Thoracic aorta (tissue), 2 donors: ENCODE results near the gene PRPF6. TPM values are rescaled to one million over a fixed set of nuclear protein-coding genes. Genes with fewer than 3 reads are reported as not detected.

Experiments used
- ATAC-seq: fragments of 150-250 bp; one replicate; pipeline ENCODE4 v1.8.0; 2017; ENCODE audit warnings: low read depth; ENCODE audit not compliant: insufficient number of reproducible peaks, low FRiP score
- DNase-seq: peaks from one replicate; pipeline ENCODE4 v3.0.0-alpha.2; 2020; ENCODE audit warnings: low spot score
- H3K27ac ChIP-seq, 2 donors: fragments of 200-600 bp; sonication (generic); 1 replicate in 1 of 2; 2 replicates in 1 of 2; pipeline ENCODE4 v1.5.1; 2016; ENCODE audit warnings: mild to moderate bottlenecking in 2 of 2, moderate library complexity in 2 of 2
- H3K27me3 ChIP-seq: fragments of 200-600 bp; sonication (generic); replicated peaks from 2 replicates; pipeline ENCODE4 v1.6.0; 2016; ENCODE audit warnings: mild to moderate bottlenecking; ENCODE audit not compliant: insufficient read depth
- H3K36me3 ChIP-seq: fragments of 200-600 bp; sonication (generic); one replicate; pipeline ENCODE4 v1.5.1; 2016
- H3K4me1 ChIP-seq, 2 donors: fragments of 200-600 bp; sonication (generic); 1 replicate in 1 of 2; 2 replicates in 1 of 2; pipeline versions ENCODE4 v1.5.1 to v1.6.0; 2016; ENCODE audit warnings: low read depth in 2 of 2, mild to moderate bottlenecking in 1 of 2; ENCODE audit not compliant: control insufficient read depth in 1 of 2
- H3K4me3 ChIP-seq: fragments of 200-600 bp; sonication (generic); 2 replicates; pipeline ENCODE4 v1.5.1; 2016; ENCODE audit warnings: mild to moderate bottlenecking
- H3K9me3 ChIP-seq: fragments of 200-600 bp; sonication (generic); 2 replicates; pipeline ENCODE4 v1.5.1; 2016
- total RNA-seq, 2 donors: library from RNA; depleted of rRNA; stranded (reverse); fragments of >200 nt; gene quantifications; one replicate each; pipeline versions ENCODE4 v1.1.0 to v1.2.3, GENCODE V29; 2016
- TF ChIP-seq, protein P1 (sequence below): fragments of 200-600 bp; sonication (generic); IDR thresholded peaks from one replicate; pipeline ENCODE4 v1.5.1; 2019; ENCODE audit warnings: antibody characterized with exemption

The PRPF6 gene
- total RNA-seq, 2 donors from 2014 or later = 51.9 to 52.9 TPM

DNA sequence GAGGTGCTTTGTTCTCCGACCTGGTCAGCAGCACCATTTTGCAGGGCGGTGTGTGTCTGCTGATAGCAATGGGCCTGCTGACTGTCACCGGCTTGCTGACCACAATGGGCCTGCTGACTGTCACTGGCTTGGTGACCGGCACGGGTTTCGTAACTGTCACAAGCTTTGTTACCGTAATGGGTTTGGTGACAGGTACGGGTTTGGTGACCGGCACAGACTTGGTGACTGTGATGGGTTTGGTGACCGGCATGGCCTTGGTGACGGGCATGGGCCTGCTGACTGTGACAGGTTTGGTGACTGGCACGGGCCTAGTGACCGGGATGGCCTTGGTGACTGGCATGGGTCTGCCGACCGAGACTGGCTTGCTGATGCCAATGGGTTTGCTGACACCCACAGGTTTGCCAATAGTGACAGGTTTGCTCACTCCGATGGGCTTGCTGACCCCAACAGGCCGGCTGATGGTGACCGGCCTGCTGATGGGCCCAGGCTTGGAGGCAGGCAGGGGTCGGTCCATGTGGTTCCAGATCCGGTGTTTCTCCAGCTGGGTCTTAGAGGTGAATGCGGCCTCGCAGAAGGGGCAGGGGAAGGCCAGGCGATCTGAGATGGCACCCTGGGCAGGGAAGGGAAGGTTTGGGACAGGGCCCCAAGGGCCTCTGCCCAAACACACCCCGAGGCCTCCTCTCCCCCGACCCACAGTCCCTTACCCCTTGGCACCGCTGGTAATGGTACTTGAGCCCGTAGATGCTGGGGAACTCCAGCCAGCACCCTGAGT, 14.6 kb upstream of the PRPF6 start:
- DNase-seq = no peak
- TF ChIP-seq, protein P1, sequence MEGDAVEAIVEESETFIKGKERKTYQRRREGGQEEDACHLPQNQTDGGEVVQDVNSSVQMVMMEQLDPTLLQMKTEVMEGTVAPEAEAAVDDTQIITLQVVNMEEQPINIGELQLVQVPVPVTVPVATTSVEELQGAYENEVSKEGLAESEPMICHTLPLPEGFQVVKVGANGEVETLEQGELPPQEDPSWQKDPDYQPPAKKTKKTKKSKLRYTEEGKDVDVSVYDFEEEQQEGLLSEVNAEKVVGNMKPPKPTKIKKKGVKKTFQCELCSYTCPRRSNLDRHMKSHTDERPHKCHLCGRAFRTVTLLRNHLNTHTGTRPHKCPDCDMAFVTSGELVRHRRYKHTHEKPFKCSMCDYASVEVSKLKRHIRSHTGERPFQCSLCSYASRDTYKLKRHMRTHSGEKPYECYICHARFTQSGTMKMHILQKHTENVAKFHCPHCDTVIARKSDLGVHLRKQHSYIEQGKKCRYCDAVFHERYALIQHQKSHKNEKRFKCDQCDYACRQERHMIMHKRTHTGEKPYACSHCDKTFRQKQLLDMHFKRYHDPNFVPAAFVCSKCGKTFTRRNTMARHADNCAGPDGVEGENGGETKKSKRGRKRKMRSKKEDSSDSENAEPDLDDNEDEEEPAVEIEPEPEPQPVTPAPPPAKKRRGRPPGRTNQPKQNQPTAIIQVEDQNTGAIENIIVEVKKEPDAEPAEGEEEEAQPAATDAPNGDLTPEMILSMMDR = no peak
- peaks cover 8 to 16% of the 10 kb centered on the region in 2 donors for H3K4me1 ChIP-seq
- no peak overlapping the region for H3K27ac ChIP-seq
- no peak overlapping the region for H3K4me3 ChIP-seq
- ATAC-seq = no peak
- no peaks in the 10 kb centered on the region for H3K27me3 ChIP-seq
- H3K36me3 ChIP-seq = peaks cover 26% of the 10 kb centered on the region
- H3K9me3 ChIP-seq = no peaks in the 10 kb centered on the region

DNA sequence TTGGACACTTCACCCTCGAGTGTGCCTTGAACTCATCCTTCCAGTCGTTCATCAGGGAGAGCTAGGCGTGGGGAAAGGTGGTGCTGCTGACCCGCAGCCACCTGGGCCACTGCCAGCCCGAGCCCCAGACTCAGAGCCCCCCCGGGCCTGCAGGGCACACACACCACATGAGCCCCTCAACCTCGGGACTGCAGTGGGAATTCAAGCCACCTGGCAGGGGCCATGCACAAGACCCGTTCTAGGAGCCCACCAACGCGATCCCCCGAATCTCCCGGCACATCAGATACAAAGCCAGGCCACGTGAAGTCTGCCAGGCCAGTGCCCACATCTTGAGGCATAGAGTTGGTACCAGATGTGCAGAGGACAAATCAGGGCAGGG, 14.0 kb upstream of the PRPF6 start:
- DNase-seq (no peak), ATAC-seq (no peak)
- TF ChIP-seq, protein P1 = no peak
- Histone ChIP-seq H3K4me1 (peaks cover 8 to 16% of the 10 kb centered on the region in 2 donors), H3K36me3 (peaks cover 20% of the 10 kb centered on the region), H3K27ac (no peak overlapping the region), H3K4me3 (no peak overlapping the region), H3K27me3 (no peaks in the 10 kb centered on the region), H3K9me3 (no peaks in the 10 kb centered on the region)

DNA sequence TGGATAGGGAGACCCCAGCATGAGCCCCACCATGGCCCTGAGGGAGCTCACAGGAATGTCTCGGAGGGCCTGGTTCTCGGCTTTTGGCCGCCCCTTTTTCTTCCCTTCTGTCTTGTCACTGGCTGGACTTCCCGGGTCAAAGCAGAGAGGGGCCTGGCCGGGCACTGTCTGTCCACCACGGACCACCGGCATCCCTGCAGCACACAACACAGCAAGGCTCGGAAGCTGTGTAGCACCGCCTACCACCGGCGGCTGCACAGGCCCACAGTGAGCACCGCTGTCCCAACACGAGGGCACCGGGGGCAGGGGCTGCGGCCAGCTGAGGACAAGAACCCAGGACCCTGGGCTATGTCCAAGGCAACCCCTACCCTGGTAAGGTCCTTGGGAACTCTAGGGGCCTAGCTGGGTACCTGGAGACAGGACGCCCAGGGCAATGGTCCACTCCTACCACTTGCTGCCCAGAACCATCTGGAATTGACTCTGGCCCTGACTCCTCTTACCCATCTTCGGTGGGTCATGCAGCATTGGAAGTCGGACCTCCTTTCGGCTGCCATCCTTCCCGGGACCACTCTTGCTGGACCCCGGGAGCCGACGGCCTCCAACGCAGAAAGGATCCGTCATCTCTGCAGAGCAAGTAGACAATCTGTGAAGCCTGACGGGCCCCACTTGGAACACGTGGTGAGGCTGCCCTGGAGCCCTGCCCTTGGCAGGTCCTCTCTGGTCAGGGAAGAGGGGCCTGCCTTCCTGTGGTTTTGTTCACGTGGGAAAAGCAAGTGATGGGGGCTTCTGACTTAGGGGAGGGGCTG, 13.4 kb upstream of the PRPF6 start:
- no peak overlapping the region for H3K27ac ChIP-seq
- H3K36me3 ChIP-seq = peaks cover 16% of the 10 kb centered on the region
- no peak overlapping the region for H3K4me3 ChIP-seq
- ATAC-seq = no peak
- DNase-seq = no peak
- H3K27me3 ChIP-seq = no peaks in the 10 kb centered on the region
- no peaks in the 10 kb centered on the region for H3K9me3 ChIP-seq
- peaks cover 8 to 16% of the 10 kb centered on the region in 2 donors for H3K4me1 ChIP-seq
- TF ChIP-seq, protein P1 = no peak

DNA sequence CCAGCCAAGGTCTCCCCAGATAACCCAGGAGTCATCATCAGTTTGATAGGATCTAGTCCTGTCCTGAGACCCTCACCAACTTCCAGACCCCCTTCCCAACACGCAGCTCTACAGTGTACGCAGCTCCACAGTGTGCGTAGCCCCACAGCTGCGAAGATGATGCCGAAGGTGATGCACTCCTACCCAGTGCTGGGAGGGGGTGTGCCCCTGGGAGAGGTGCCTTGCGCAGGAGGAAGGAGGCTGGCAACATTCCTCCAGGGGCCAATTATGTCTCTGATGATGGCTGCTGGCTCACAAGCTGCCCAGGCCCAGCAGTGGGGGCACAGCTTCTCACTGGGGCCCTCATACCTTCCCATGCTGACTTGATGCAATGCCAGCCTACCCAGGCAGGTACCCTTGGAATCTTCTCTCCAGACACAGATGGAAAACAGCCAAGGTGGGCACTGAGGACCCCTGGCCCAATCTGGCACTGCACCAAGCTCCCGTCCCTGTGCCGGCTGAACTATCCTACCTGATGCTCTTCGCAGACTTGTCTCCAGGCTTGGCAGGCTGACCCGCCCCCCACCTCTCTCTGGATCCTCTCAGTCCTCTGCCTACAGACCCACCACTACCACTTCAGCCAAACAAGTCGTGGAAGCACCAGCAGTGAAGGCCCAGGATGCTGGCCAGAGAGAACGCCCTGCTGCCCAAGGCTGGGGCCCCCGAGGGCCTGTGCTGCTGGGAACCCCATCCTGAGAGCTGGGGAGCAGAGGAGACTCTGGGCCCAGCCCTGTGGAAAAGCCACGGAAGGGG, 12.6 kb upstream of the PRPF6 start:
- no peaks in the 10 kb centered on the region for H3K27me3 ChIP-seq
- H3K4me3 ChIP-seq = peak overlapping the region; percentile 80
- no peaks in the 10 kb centered on the region for H3K9me3 ChIP-seq
- DNase-seq (no peak), ATAC-seq (no peak)
- peaks cover 14% of the 10 kb centered on the region for H3K36me3 ChIP-seq
- TF ChIP-seq, protein P1 = no peak
- peaks cover 8 to 17% of the 10 kb centered on the region in 2 donors for H3K4me1 ChIP-seq
- no peak overlapping the region for H3K27ac ChIP-seq
